ENCODE data around the gene ARPC4. TPM values are rescaled to one million over a fixed set of nuclear protein-coding genes. Genes with fewer than 3 reads are reported as not detected.

The ARPC4 gene
- total and polyA plus RNA-seq, 2 donors (not counting 3 experiments of a cell fraction or from before 2014, with no cell fraction given): 181 to 197 TPM

DNA sequence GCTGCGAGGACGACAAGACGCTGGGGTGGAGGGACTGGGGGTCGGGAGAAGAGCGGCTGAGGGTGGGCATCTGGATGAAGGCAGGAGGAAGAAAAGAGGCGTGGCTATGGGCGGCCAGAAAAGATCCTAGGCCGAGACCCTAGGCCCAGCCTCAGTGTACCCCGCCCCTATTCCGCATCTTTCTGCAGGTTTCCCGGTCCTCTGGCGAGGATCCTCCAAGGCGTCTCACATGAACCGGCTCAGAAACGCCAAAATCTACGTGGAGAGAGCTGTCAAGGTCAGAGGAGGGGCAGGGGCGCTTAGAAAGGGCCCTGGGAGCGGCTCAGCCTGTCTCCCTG lies 17.5 kb downstream of the ARPC4 start:
- no TSS peak for BruUV-seq (replicated peaks)
- intact Hi-C loops (cut with micrococcal nuclease): loop anchor here (1.0 to 10.0 kb wide), 3 partner anchors 79 to 334 kb away; partner anchors contain the start of genes BRPF1 and VHL
- DNase-seq (ENCODE audit: low read depth, low spot score) (no peak), FAIRE-seq (no peak)
- Histone ChIP-seq H3K79me2 (ENCODE audit: control insufficient read depth, insufficient read depth, low read length) (no peaks in the 10 kb centered on the region), H3K4me2 (ENCODE audit: insufficient read depth, low read length) (peak overlapping the region; percentile 89), H3K27ac (ENCODE audit: insufficient read depth, low read depth, low read length) (peak overlapping the region; percentile 36), H3K4me1 (ENCODE audit: control insufficient read depth, extremely low read depth, insufficient read depth, low read length) (peaks cover 12% of the 10 kb centered on the region), H3K27me3 (ENCODE audit: control insufficient read depth in 2 of 2, insufficient read depth in 2 of 2, low read length in 2 of 2) (no peaks in the 10 kb centered on the region), H3K4me3 (replicated peaks in 1 of 3; ENCODE audit: insufficient read depth in 1 of 3, low read depth in 1 of 3, low read length in 3 of 3) (peak overlapping the region; percentile 52 to 64 (median 55)), H3K9ac (replicated peaks; ENCODE audit: extremely low read depth, insufficient read depth, low read length) (peak overlapping the region; percentile 69), H3K9me3 (replicated peaks; ENCODE audit: control insufficient read depth, insufficient read depth, low read length) (no peaks in the 10 kb centered on the region), H2AFZ (ENCODE audit: low read depth, low read length) (peak overlapping the region; percentile 81), H4K20me1 (replicated peaks; ENCODE audit: control insufficient read depth, extremely low read depth, insufficient read depth, low read length) (no peaks in the 10 kb centered on the region), H3K36me3 (ENCODE audit: control insufficient read depth in 2 of 2, extremely low read depth in 1 of 2, insufficient read depth in 2 of 2, low read length in 2 of 2) (peaks cover 0 to 17% of the 10 kb centered on the region in 2 experiments), H3K9me1 (replicated peaks; ENCODE audit: control insufficient read depth, extremely low read depth, insufficient read depth, low read length) (no peaks in the 10 kb centered on the region)
- ChIA-PET POLR2A (no interaction called here), CTCF (interaction anchor here (2.8 kb wide), 1 partner anchor 122 kb away, joined by 13 read pairs; the partner anchor contains the start of gene CRELD1)
- TF ChIP-seq POLR2AphosphoS5 (IDR thresholded peaks at IDR 0.05; ENCODE audit: insufficient read depth, low read depth, low read length): no peak
- TF ChIP-seq JUN (IDR thresholded peaks at IDR 0.05; ENCODE audit: borderline replicate concordance, insufficient read depth, insufficient read length, low read depth): no peak
- TF ChIP-seq POLR2A (IDR thresholded peaks at IDR 0.05; ENCODE audit: low read depth, low read length): no peak
- no peak for TF ChIP-seq MYC (IDR thresholded peaks at IDR 0.05; ENCODE audit: low read depth, low read length)
- TF ChIP-seq EZH2 (IDR thresholded peaks at IDR 0.05; ENCODE audit: borderline replicate concordance, low read depth, low read length, severe bottlenecking): no peak
- no peak for TF ChIP-seq FOS (IDR thresholded peaks at IDR 0.05; ENCODE audit: borderline replicate concordance, insufficient read depth, low read length)
- TF ChIP-seq, protein P1, sequence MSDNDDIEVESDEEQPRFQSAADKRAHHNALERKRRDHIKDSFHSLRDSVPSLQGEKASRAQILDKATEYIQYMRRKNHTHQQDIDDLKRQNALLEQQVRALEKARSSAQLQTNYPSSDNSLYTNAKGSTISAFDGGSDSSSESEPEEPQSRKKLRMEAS (IDR thresholded peaks at IDR 0.05; ENCODE audit: insufficient read depth, insufficient read length): no peak
- TF ChIP-seq CTCF (IDR thresholded peaks at IDR 0.05; ENCODE audit: extremely low read depth in 1 of 2, insufficient read depth in 1 of 2, low read depth in 1 of 2, low read length in 2 of 2): no peak
- no peak for TF ChIP-seq GATA2 (IDR thresholded peaks at IDR 0.05; ENCODE audit: insufficient read depth, insufficient read length, low read depth, low read length)
- dilution Hi-C loops (cut with MboI; ENCODE audit: extremely low pct_ligation_motif_present, low sequenced_read_pairs): no loop called here
